ENCODE measurements around the gene ZNF699.
"Not testable (repeated sequence)": the region's sequence is repeated elsewhere in the genome, so short reads cannot be mapped to it uniquely, and the experiment has no call there.

Gene ZNF699

DNA sequence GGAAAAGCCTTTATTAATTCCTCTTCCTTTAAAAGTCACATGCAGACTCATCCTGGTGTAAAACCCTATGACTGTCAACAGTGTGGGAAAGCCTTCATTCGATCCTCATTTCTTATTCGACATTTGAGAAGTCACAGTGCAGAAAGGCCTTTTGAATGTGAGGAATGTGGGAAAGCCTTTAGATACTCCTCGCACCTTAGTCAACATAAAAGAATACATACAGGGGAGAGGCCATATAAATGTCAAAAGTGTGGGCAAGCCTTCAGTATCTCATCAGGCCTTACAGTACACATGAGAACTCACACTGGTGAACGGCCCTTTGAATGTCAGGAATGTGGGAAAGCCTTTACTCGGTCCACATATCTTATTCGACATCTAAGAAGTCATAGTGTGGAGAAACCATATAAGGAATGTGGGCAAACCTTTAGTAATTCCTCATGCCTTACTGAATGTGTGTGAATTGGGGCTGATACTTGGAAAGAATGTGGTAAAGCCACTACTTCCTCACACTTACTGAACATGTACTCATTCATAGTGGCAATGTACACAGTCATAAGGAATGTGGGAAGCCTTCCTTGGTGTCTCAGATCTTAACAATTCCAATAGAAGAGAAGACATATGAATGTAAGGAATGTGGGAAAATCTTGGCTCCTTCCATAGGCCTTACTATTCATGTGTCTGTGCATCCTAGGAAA, 33.1 kb upstream of the ZNF699 start:
- no peak for TF ChIP-seq CTCF (conservative IDR thresholded peaks at IDR 0.05)
- TF ChIP-seq ZFX (IDR thresholded peaks at IDR 0.05), result no peak

GRCh38 chr19:9329999-9330398, 20.4 kb upstream of the ZNF699 start:
- TF ChIP-seq CTCF (conservative IDR thresholded peaks at IDR 0.05) (no peak), ZFX (IDR thresholded peaks at IDR 0.05) (no peak)
- no peak overlapping the region for H3K27ac ChIP-seq

More for the DNA sequence above, 33.1 kb upstream of the ZNF699 start:
- no peak overlapping the region for H3K27ac ChIP-seq

DNA sequence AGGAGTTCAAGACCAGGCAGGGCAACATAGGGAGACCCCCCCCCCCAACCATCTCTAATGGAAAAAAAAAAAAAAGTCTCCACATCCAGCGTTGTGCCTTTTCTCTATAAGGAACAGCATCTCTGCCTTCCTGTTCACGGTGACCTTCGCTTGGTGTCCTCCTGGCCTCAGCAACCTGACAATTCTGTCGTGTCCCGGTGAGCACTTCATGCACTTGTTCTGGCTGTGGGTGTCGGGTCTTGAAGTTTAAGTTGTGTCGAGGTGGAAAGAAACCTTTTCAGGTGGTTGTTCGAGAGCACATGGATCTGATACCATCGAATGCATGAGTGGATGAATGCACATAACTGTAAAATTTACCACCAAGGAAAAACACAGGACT, 14.9 kb upstream of the ZNF699 start:
- H3K27ac ChIP-seq, result peak overlapping the region; percentile 82
- TF ChIP-seq ZFX (IDR thresholded peaks at IDR 0.05) (no peak), CTCF (conservative IDR thresholded peaks at IDR 0.05) (no peak)

DNA sequence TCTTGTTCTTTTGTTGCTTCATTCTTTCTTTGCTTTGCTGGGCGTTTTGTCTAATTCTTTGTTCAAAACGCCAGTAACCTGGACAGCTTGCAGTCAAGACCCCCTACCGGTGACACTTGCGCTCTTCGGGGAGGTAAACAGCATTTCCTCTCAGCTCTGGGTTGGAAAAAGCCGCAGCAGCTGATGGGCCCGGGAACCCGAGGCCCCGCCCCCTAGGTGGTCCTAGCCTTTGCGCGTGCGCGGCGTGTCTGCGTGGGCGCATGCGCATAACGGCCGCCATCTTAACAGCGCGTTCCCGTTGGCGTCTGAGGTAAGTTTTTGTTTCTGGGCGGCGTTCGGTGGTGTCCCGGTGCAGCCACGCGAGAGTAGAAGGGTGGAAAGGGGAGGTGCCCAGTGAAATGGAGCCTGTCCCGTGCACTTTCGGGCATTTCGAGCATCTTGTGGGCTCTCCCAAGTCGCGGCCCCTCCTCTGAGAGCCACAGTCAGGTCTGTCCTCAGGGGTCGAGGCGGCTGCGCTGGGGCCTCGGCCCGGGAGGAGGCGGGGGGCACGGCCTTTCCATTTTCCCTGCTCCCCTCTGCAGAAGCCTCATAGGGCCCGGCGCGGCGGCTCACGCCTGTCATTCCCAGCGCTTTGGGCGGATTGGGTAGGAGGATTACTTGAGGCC, 14.4 kb upstream of the ZNF699 start, which contains the start of gene ZNF559:
Gene ZNF559 (plus strand): TSS at position 261 of the 665 bp plus-strand sequence. CDS start 14,371 bp downstream, outside the sequence.
- TF ChIP-seq ZFX (IDR thresholded peaks at IDR 0.05) (peak; percentile 60), CTCF (conservative IDR thresholded peaks at IDR 0.05) (peak; percentile 43)
- H3K27ac ChIP-seq, result peak within 1 kb of the TSS; percentile 82

DNA sequence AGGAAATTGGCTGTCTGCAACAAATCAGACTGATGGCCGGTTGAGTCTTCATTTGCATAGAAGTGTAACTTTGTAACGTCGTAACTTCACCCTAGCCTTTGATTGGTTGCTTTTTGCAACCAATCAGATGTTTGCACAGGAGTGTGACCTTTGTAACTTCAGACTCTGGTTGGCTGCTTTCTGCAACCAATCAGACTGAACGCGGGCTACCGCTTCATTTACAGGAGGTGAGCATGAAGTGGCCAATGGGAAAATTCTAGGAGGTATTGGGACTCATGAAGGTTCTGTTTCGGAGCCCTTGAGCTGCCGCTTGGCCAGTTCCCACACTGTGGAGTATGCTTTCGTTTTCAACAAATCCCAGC, 13.9 kb upstream of the ZNF699 start:
- peak overlapping the region; percentile 82 for H3K27ac ChIP-seq
- no peak for TF ChIP-seq CTCF (conservative IDR thresholded peaks at IDR 0.05)
- no peak for TF ChIP-seq ZFX (IDR thresholded peaks at IDR 0.05)

DNA sequence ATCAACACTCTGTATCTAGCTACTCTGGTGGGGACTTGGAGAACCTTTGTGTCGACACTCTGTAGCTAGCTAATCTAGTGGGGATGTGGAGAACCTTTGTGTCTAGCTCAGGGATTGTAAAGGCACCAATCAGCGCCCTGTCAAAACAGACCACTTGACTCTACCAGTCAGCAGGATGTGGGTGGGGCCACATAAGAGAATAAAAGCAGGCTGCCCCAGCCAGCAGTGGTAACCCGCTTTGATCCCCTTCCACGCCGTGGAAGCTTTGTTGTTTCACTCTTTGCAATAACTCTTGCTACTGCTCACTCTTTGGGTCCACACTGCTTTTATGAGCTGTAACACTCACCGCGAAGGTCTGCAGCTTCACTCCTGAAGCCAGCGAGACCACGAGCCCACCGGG, 12.6 kb upstream of the ZNF699 start:
- H3K27ac ChIP-seq, result not testable (repeated sequence)

DNA sequence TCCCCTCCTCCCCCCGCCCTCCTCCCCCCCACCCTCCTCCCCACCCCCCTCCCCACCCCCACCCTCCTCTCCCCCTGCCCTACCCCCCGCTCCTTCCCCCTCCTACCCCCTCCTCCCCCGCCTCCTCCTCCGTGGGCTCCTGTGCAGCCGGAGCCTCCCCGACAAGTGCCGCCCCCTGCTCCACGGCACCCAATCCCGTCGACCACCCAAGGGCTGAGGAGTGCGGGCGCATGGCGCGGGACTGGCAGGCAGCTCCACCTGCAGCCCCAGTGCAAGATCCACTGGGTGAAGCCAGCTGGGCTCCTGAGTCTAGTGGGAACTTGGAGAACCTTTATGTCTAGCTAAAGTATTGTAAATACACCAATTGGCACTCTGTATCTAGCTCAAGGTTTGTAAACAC, 12.1 kb upstream of the ZNF699 start:
- H3K27ac ChIP-seq, result not testable (repeated sequence)

- no peak overlapping the region for H3K27ac ChIP-seq
- TF ChIP-seq CTCF (conservative IDR thresholded peaks at IDR 0.05), result no peak
- TF ChIP-seq ZFX (IDR thresholded peaks at IDR 0.05), result no peak
These were observed 11.7 kb upstream of the ZNF699 start for GRCh38 chr19:9321338-9321737.

All from C4-2B (cell line).